OCI-M2 (cell line): ENCODE data around the gene RGS6.

ENCODE experiments used
- DNase-seq: peaks from one replicate; lab custom pipeline; 2025; ENCODE audit not compliant: unreplicated experiment; lab: John Stamatoyannopoulos, UW

RGS6 gene

GRCh38 chr14:72546344-72547016 is 614.3 kb downstream of the RGS6 start:
- no peak for DNase-seq

- DNase-seq, result no peak
Measured at GRCh38 chr14:72547999-72548398, 615.8 kb downstream of the RGS6 start.

GRCh38 chr14:72549026-72549425 is 616.8 kb downstream of the RGS6 start:
- DNase-seq, result no peak

GRCh38 chr14:72549854-72550253 is 617.6 kb downstream of the RGS6 start:
- DNase-seq, result no peak

- no peak for DNase-seq
Measured at GRCh38 chr14:72550513-72550912, 618.3 kb downstream of the RGS6 start.

- DNase-seq, result no peak
Measured at GRCh38 chr14:72552236-72552635, 620.0 kb downstream of the RGS6 start.

GRCh38 chr14:72553161-72553560 is 620.9 kb downstream of the RGS6 start:
- no peak for DNase-seq

GRCh38 chr14:72553656-72554055 is 621.4 kb downstream of the RGS6 start:
- no peak for DNase-seq

GRCh38 chr14:72554401-72554800 is 622.2 kb downstream of the RGS6 start:
- no peak for DNase-seq

GRCh38 chr14:72554994-72555608 is 622.9 kb downstream of the RGS6 start:
- no peak for DNase-seq

- no peak for DNase-seq
Measured at GRCh38 chr14:72555609-72556000, 623.4 kb downstream of the RGS6 start.

GRCh38 chr14:72557671-72558070 is 625.4 kb downstream of the RGS6 start:
- no peak for DNase-seq

GRCh38 chr14:72558721-72559120 is 626.5 kb downstream of the RGS6 start:
- no peak for DNase-seq

GRCh38 chr14:72559202-72559601 is 627.0 kb downstream of the RGS6 start:
- DNase-seq, result no peak

- DNase-seq, result no peak
Measured at GRCh38 chr14:72559669-72560255, 627.5 kb downstream of the RGS6 start.

- no peak for DNase-seq
Measured at GRCh38 chr14:72560331-72560730, 628.1 kb downstream of the RGS6 start.

- DNase-seq, result no peak
Measured at GRCh38 chr14:72560889-72561493, 628.8 kb downstream of the RGS6 start.

- DNase-seq, result no peak
Measured at GRCh38 chr14:72562300-72562699, 630.1 kb downstream of the RGS6 start.

GRCh38 chr14:72563676-72564075 is 631.4 kb downstream of the RGS6 start:
- no peak for DNase-seq

GRCh38 chr14:72565149-72565559 is 632.9 kb downstream of the RGS6 start:
- DNase-seq, result no peak

- DNase-seq, result no peak
Measured at GRCh38 chr14:72565917-72566316, 633.7 kb downstream of the RGS6 start.

- no peak for DNase-seq
Measured at GRCh38 chr14:72567226-72567625, 635.0 kb downstream of the RGS6 start.
